ENCODE measurements around the gene MRPS9.
A peak's percentile ranks its signal among the peaks of the same experiment; 100 is the strongest.

MRPS9 gene

GRCh38 chr2:105111365-105112150, 73.7 kb downstream of the MRPS9 start:
- TF ChIP-seq CTCF (IDR thresholded peaks at IDR 0.05; ENCODE audit: insufficient read depth, low read length, poor library complexity, severe bottlenecking) = no peak
- H3K27me3 ChIP-seq (replicated peaks; ENCODE audit: control insufficient read depth, insufficient read depth, low read length) = no peaks in the 10 kb centered on the region
- no peaks in the 10 kb centered on the region for H3K36me3 ChIP-seq (ENCODE audit: control insufficient read depth, insufficient read depth, low read length)
- H3K4me3 ChIP-seq (replicated peaks; ENCODE audit: low read depth, low read length) = no peak overlapping the region
- DNase-seq (ENCODE audit: extremely low read depth, insufficient read length) = no peak

GRCh38 chr2:105112345-105112744, 74.5 kb downstream of the MRPS9 start:
- H3K4me3 ChIP-seq (replicated peaks; ENCODE audit: low read depth, low read length) = no peak overlapping the region
- DNase-seq (ENCODE audit: extremely low read depth, insufficient read length) = no peak
- no peaks in the 10 kb centered on the region for H3K27me3 ChIP-seq (replicated peaks; ENCODE audit: control insufficient read depth, insufficient read depth, low read length)
- H3K36me3 ChIP-seq (ENCODE audit: control insufficient read depth, insufficient read depth, low read length) = no peaks in the 10 kb centered on the region
- no peak for TF ChIP-seq CTCF (IDR thresholded peaks at IDR 0.05; ENCODE audit: insufficient read depth, low read length, poor library complexity, severe bottlenecking)

- Histone ChIP-seq H3K36me3 (ENCODE audit: control insufficient read depth, insufficient read depth, low read length) (no peaks in the 10 kb centered on the region), H3K27me3 (replicated peaks; ENCODE audit: control insufficient read depth, insufficient read depth, low read length) (no peaks in the 10 kb centered on the region), H3K4me3 (replicated peaks; ENCODE audit: low read depth, low read length) (no peak overlapping the region)
- no peak for TF ChIP-seq CTCF (IDR thresholded peaks at IDR 0.05; ENCODE audit: insufficient read depth, low read length, poor library complexity, severe bottlenecking)
- DNase-seq (ENCODE audit: extremely low read depth, insufficient read length) = no peak
These were observed 75.9 kb downstream of the MRPS9 start for GRCh38 chr2:105113616-105114291.

GRCh38 chr2:105114551-105114950, 76.7 kb downstream of the MRPS9 start:
- Histone ChIP-seq H3K27me3 (replicated peaks; ENCODE audit: control insufficient read depth, insufficient read depth, low read length) (no peaks in the 10 kb centered on the region), H3K4me3 (replicated peaks; ENCODE audit: low read depth, low read length) (no peak overlapping the region), H3K36me3 (ENCODE audit: control insufficient read depth, insufficient read depth, low read length) (no peaks in the 10 kb centered on the region)
- peak; percentile 67 for TF ChIP-seq CTCF (IDR thresholded peaks at IDR 0.05; ENCODE audit: insufficient read depth, low read length, poor library complexity, severe bottlenecking)
- peak; percentile 23 for DNase-seq (ENCODE audit: extremely low read depth, insufficient read length)

- TF ChIP-seq CTCF (IDR thresholded peaks at IDR 0.05; ENCODE audit: insufficient read depth, low read length, poor library complexity, severe bottlenecking) = no peak
- no peak overlapping the region for H3K4me3 ChIP-seq (replicated peaks; ENCODE audit: low read depth, low read length)
- no peaks in the 10 kb centered on the region for H3K36me3 ChIP-seq (ENCODE audit: control insufficient read depth, insufficient read depth, low read length)
These were observed 78.5 kb downstream of the MRPS9 start for GRCh38 chr2:105116348-105116747.

More at GRCh38 chr2:105116348-105116747, 78.5 kb downstream of the MRPS9 start:
- H3K27me3 ChIP-seq (replicated peaks; ENCODE audit: control insufficient read depth, insufficient read depth, low read length) = no peaks in the 10 kb centered on the region
- DNase-seq (ENCODE audit: extremely low read depth, insufficient read length) = no peak

All from GM06990 (cell line).